H1 (cell line): ENCODE data around the gene ALG9. TPM values are rescaled to one million over a fixed set of nuclear protein-coding genes. Genes with fewer than 3 reads are reported as not detected.

Source experiments
- CTCF ChIA-PET: fragments of 300-600 bp; sonication (Branson Sonifier 250); formaldehyde crosslinking; loops from one replicate; lab custom pipeline; 2021; ENCODE audit not compliant: partially characterized antibody; lab: Charles Lee
- POLR2A ChIA-PET: fragments of 300-600 bp; sonication (Branson Sonifier 250); formaldehyde crosslinking; loops from one replicate; lab custom pipeline; 2021; ENCODE audit warnings: inconsistent platforms; ENCODE audit not compliant: partially characterized antibody; lab: Charles Lee
- DNase-seq, 2 experiments: peaks; one replicate each; pipeline versions ENCODE4 v3.0.0 to v3.0.0-alpha.2; 2010 to 2022; ENCODE audit warnings: low spot score in 2 of 2, low read depth in 1 of 2, mixed read lengths in 1 of 2
- FAIRE-seq: peaks from 2 replicates; lab custom pipeline; 2011; peaks lifted over from hg19 to GRCh38; lab: Jason Lieb, UNC
- H2AFZ ChIP-seq: 2 replicates; pipeline ENCODE4 v1.8.1; 2012; ENCODE audit warnings: low read length, inconsistent platforms
- H2AK5ac ChIP-seq: 2 replicates; pipeline ENCODE4 v1.6.1; 2013; ENCODE audit warnings: low read depth, low read length
- H2BK120ac ChIP-seq: replicated peaks from 2 replicates; pipeline ENCODE3; 2013; ENCODE audit warnings: low read depth, low read length, inconsistent platforms
- H2BK12ac ChIP-seq: 2 replicates; pipeline ENCODE4 v1.6.1; 2013; ENCODE audit warnings: low read depth, low read length
- H2BK15ac ChIP-seq: 2 replicates; pipeline ENCODE4 v1.6.1; 2013; ENCODE audit warnings: low read length
- H2BK20ac ChIP-seq: 2 replicates; pipeline ENCODE4 v1.6.1; 2013; ENCODE audit warnings: low read length
- H2BK5ac ChIP-seq: 2 replicates; pipeline ENCODE4 v1.6.1; 2013; ENCODE audit warnings: low read depth, low read length
- H3K14ac ChIP-seq: 2 replicates; pipeline ENCODE4 v1.6.1; 2013; ENCODE audit warnings: inconsistent platforms; ENCODE audit not compliant: insufficient read length
- H3K18ac ChIP-seq: 2 replicates; pipeline ENCODE4 v1.6.1; 2013; ENCODE audit warnings: low read length; ENCODE audit errors: extremely low read depth
- H3K23ac ChIP-seq: 2 replicates; pipeline ENCODE4 v1.6.1; 2013; ENCODE audit warnings: inconsistent platforms; ENCODE audit not compliant: insufficient read length
- H3K23me2 ChIP-seq: 2 replicates; pipeline ENCODE4 v1.6.1; 2013; ENCODE audit warnings: low read depth, low read length
- H3K27ac ChIP-seq: 2 replicates; pipeline ENCODE4 v1.6.1; 2011; ENCODE audit warnings: low read depth, low read length, inconsistent platforms
- H3K27me3 ChIP-seq, 4 experiments: replicated peaks in 1 of 4; 1 replicate in 1 of 4; 2 replicates in 3 of 4; pipeline versions ENCODE4 v1.6.1 to v1.8.1; 2011 to 2013; ENCODE audit warnings: low read length in 3 of 4, mild to moderate bottlenecking in 3 of 4, inconsistent platforms in 2 of 4, mixed read lengths in 2 of 4, moderate library complexity in 1 of 4; ENCODE audit not compliant: control insufficient read depth in 3 of 4, insufficient read depth in 3 of 4; ENCODE audit errors: extremely low read depth in 1 of 4
- H3K36me3 ChIP-seq, 4 experiments: 2 replicates each; pipeline versions ENCODE4 v1.6.1 to v1.8.1; 2011 to 2013; ENCODE audit warnings: mild to moderate bottlenecking in 4 of 4, low read length in 3 of 4, moderate library complexity in 2 of 4, control low read depth in 1 of 4, inconsistent platforms in 1 of 4; ENCODE audit not compliant: insufficient read depth in 4 of 4, control insufficient read depth in 2 of 4
- H3K4ac ChIP-seq: replicated peaks from 2 replicates; pipeline ENCODE3; 2013; ENCODE audit warnings: low read length, low read depth, mixed read lengths, inconsistent platforms; ENCODE audit not compliant: insufficient read length
- H3K4me1 ChIP-seq, 4 experiments: replicated peaks in 1 of 4; 1 replicate in 1 of 4; 2 replicates in 3 of 4; pipeline versions ENCODE4 v1.6.1 to v1.8.1; 2011 to 2013; ENCODE audit warnings: low read length in 3 of 4, inconsistent platforms in 2 of 4, mixed read lengths in 1 of 4; ENCODE audit not compliant: insufficient read depth in 4 of 4, control insufficient read depth in 3 of 4
- H3K4me2 ChIP-seq, 2 experiments: 2 replicates each; pipeline versions ENCODE4 v1.6.1 to v1.8.1; 2011 to 2013; ENCODE audit warnings: low read depth in 2 of 2, low read length in 2 of 2, control low read depth in 1 of 2, inconsistent platforms in 1 of 2, mild to moderate bottlenecking in 1 of 2; ENCODE audit not compliant: insufficient read depth in 1 of 2
- H3K4me3 ChIP-seq, 4 experiments: fragments of 200-600, 300-600 bp in 1 of 4; sonication (generic), shearing (Covaris generic), sonication (Bioruptor Twin) in 1 of 4; 2 replicates each; pipeline versions ENCODE4 v1.5.1 to v1.8.1; 2011 to 2016; ENCODE audit warnings: low read length in 4 of 4, low read depth in 3 of 4, control low read depth in 2 of 4, inconsistent platforms in 2 of 4, mild to moderate bottlenecking in 2 of 4, mixed read lengths in 1 of 4, moderate library complexity in 1 of 4; ENCODE audit not compliant: insufficient read depth in 2 of 4; ENCODE audit errors: extremely low read depth in 1 of 4
- H3K56ac ChIP-seq: replicated peaks from 2 replicates; pipeline ENCODE3; 2013; ENCODE audit warnings: low read depth, mild to moderate bottlenecking, mixed read lengths, low read length, inconsistent platforms; ENCODE audit not compliant: insufficient read length
- H3K79me1 ChIP-seq: 2 replicates; pipeline ENCODE4 v1.6.1; 2013; ENCODE audit warnings: low read depth, low read length, control low read depth
- H3K79me2 ChIP-seq, 2 experiments: 2 replicates each; pipeline versions ENCODE4 v1.6.1 to v1.8.1; 2012 to 2013; ENCODE audit warnings: low read length in 2 of 2, mild to moderate bottlenecking in 2 of 2, inconsistent platforms in 1 of 2; ENCODE audit not compliant: insufficient read depth in 2 of 2, control insufficient read depth in 1 of 2
- H3K9ac ChIP-seq, 4 experiments: replicated peaks in 1 of 4; 1 replicate in 1 of 4; 2 replicates in 3 of 4; pipeline versions ENCODE4 v1.6.1 to v1.8.1; 2011 to 2013; ENCODE audit warnings: low read depth in 3 of 4, low read length in 3 of 4, control low read depth in 2 of 4, mild to moderate bottlenecking in 2 of 4, moderate library complexity in 2 of 4, inconsistent platforms in 1 of 4; ENCODE audit errors: extremely low read depth in 1 of 4
- H3K9me3 ChIP-seq, 2 experiments: 2 replicates each; pipeline versions ENCODE4 v1.6.1 to v1.8.1; 2012 to 2013; ENCODE audit warnings: mild to moderate bottlenecking in 2 of 2, moderate library complexity in 2 of 2, control low read depth in 1 of 2, inconsistent platforms in 1 of 2, low read depth in 1 of 2, low read length in 1 of 2, mixed read lengths in 1 of 2; ENCODE audit not compliant: insufficient read depth in 2 of 2
- H4K20me1 ChIP-seq, 2 experiments: replicated peaks in 1 of 2; 2 replicates each; pipeline versions ENCODE3 to v1.8.1; 2011 to 2013; ENCODE audit warnings: inconsistent platforms in 2 of 2, low read length in 2 of 2, mild to moderate bottlenecking in 1 of 2; ENCODE audit not compliant: insufficient read depth in 2 of 2, control insufficient read depth in 1 of 2
- H4K5ac ChIP-seq: 2 replicates; pipeline ENCODE4 v1.6.1; 2013; ENCODE audit warnings: low read length, low read depth, mixed read lengths, inconsistent platforms; ENCODE audit not compliant: insufficient read length
- H4K8ac ChIP-seq: 2 replicates; pipeline ENCODE4 v1.8.0; 2013; ENCODE audit warnings: mild to moderate bottlenecking, moderate library complexity, low read length, inconsistent platforms; ENCODE audit not compliant: insufficient read depth; ENCODE audit errors: extremely low read depth
- H4K91ac ChIP-seq: replicated peaks from 2 replicates; pipeline ENCODE3; 2013; ENCODE audit warnings: low read length, mixed read lengths, inconsistent platforms; ENCODE audit not compliant: insufficient read length
- SRF ChIP-seq: IDR thresholded peaks from 2 replicates; pipeline ENCODE4 v1.6.1; 2011; ENCODE audit warnings: mild to moderate bottlenecking, low read depth, low read length, moderate library complexity
- TBP ChIP-seq: IDR thresholded peaks from 2 replicates; pipeline ENCODE4 v1.6.1; 2011; ENCODE audit warnings: low read depth, low read length, improper control_type of control experiment
- WGBS, 2 experiments: shearing (Covaris generic) in 1 of 2; methylation state at CpG; one replicate each; pipeline versions ENCODE4 v1.1.6 to v1.1.7; 2013 to 2015; ENCODE audit warnings: low lambda C conversion rate in 2 of 2, mixed read lengths in 2 of 2, inconsistent platforms in 1 of 2, low coverage in 1 of 2, missing lambda C conversion rate in 1 of 2; ENCODE audit not compliant: insufficient replicate concordance in 2 of 2, insufficient coverage in 1 of 2, insufficient read length in 1 of 2; ENCODE audit errors: extremely low coverage in 1 of 2, missing lambda C conversion rate in 1 of 2; 5-methylcytosine and 5-hydroxymethylcytosine counted together
- polyA plus RNA-seq, 7 experiments: library from polyadenylated mRNA; depleted of rRNA in 3 of 7; stranded (reverse) in 5 of 7; unstranded in 2 of 7; fragments of >200 nt in 5 of 7; fragments of 200-250 nt in 2 of 7; gene quantifications; 1 replicate in 5 of 7; 2 replicates in 1 of 7; 4 replicates in 1 of 7; pipeline versions ENCODE4 v1.2.1 to v1.2.3, GENCODE V29; 2011 to 2013; ENCODE audit warnings: missing spikeins in 2 of 7, mixed read lengths in 2 of 7
- total RNA-seq: library from RNA; stranded (reverse); fragmentation: NEBNext Ultra II Directional; extraction: Animal tissue kit (Norgen Biotek cat#: 25700); gene quantifications from 2 replicates; pipeline ENCODE4 v1.2.1, GENCODE V29; 2021
- TF ChIP-seq, protein P1 (sequence below): IDR thresholded peaks from 2 replicates; pipeline ENCODE4 v1.6.1; 2011; ENCODE audit warnings: low read depth, mild to moderate bottlenecking, low read length; ENCODE audit not compliant: insufficient read depth

Gene ALG9
- total and polyA plus RNA-seq, 2 of the 8 experiments (the other 6 are each of a cell fraction or from before 2014, with no cell fraction given), result 23.5 to 24.5 TPM

DNA sequence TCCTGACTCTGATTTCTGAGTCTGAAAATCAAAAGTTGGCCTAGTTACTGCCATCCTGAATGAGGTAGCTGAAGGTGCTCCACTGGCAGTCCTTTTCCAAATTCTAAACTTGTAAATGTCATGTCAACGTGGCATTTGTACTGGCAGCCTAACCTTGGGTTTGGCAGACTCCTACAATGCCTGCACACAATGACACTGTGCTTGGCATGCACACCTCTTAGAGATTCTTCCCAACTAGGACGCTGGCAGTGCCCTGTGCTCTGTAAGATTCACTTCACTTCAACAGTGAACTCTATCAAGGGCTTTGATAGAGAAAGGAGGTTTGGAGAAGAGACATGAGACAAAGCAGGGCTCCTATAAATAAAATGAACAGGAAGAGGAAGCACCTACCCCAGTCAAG, 83.3 kb downstream of the ALG9 start:
- Histone ChIP-seq H3K27me3 (no peaks in the 10 kb centered on the region), H3K27ac (no peak overlapping the region), H3K4me2 (no peak overlapping the region), H4K8ac (no peak overlapping the region), H2AK5ac (no peak overlapping the region), H3K56ac (no peak overlapping the region), H3K4me1 (no peaks in the 10 kb centered on the region), H3K9me3 (no peaks in the 10 kb centered on the region), H3K79me1 (no peaks in the 10 kb centered on the region), H3K9ac (no peak overlapping the region), H3K36me3 (peaks cover 0 to 6% (median 3%) of the 10 kb centered on the region in 4 experiments; a peak in 3 of 8 replicates), H3K14ac (no peak overlapping the region), H2AFZ (no peak overlapping the region), H2BK15ac (no peak overlapping the region), H3K23me2 (no peaks in the 10 kb centered on the region), H3K4me3 (no peak overlapping the region), H4K5ac (no peak overlapping the region), H2BK20ac (no peak overlapping the region), H3K18ac (no peak overlapping the region), H2BK5ac (no peak overlapping the region), H4K20me1 (no peaks in the 10 kb centered on the region), H2BK12ac (no peak overlapping the region), H4K91ac (no peak overlapping the region), H3K4ac (no peak overlapping the region), H3K23ac (no peak overlapping the region), H2BK120ac (no peak overlapping the region), H3K79me2 (no peaks in the 10 kb centered on the region)
- FAIRE-seq (no peak), DNase-seq (no peak)
- CTCF ChIA-PET, result interaction anchor here (0.9 to 1.6 kb wide), 2 partner anchors 11 to 201 kb away, joined by 4 read pairs; no protein-coding TSS in a partner anchor
- 86% methylated on average over 2 of the region's 2 CpGs; no CpG with 5 or more reads in 1 of the 2 experiments for WGBS, 2 experiments
- POLR2A ChIA-PET, result no interaction called here
- no peak for TF ChIP-seq SRF
- no peak for TF ChIP-seq TBP
- TF ChIP-seq, protein P1, sequence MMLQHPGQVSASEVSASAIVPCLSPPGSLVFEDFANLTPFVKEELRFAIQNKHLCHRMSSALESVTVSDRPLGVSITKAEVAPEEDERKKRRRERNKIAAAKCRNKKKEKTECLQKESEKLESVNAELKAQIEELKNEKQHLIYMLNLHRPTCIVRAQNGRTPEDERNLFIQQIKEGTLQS, result no peak
